ENCODE data around the gene F13B.

- TF ChIP-seq POLR2AphosphoS5 (IDR thresholded peaks at IDR 0.05; ENCODE audit: low read depth, low read length), result no peak
- no peak for TF ChIP-seq POLR2A (IDR thresholded peaks at IDR 0.05; ENCODE audit: low read depth, low read length)
- TF ChIP-seq SPI1 (IDR thresholded peaks at IDR 0.05; ENCODE audit: low read depth, low read length), result no peak
- TF ChIP-seq POU2F2 (IDR thresholded peaks at IDR 0.05; ENCODE audit: low read depth, low read length), result no peak
- no peak for TF ChIP-seq TAF1 (IDR thresholded peaks at IDR 0.05; ENCODE audit: low read depth, low read length)
- TF ChIP-seq PAX5 (IDR thresholded peaks at IDR 0.05; ENCODE audit: insufficient read depth, low read length, severe bottlenecking), result no peak
These were observed 32.4 kb upstream of the F13B start for GRCh38 chr1:197099444-197099843.

All from GM12891 (cell line).